Endothelial cell of umbilical vein (primary cell): ENCODE results near the gene CLDN34. TPM values are rescaled to one million over a fixed set of nuclear protein-coding genes. Genes with fewer than 3 reads are reported as not detected.

Experiments used
- BruUV-seq: library from RNA; stranded (reverse); fragments of 400-500 nt; replicated peaks from 2 replicates; lab custom pipeline; 2021; lab: Mats Ljungman, UMichigan
- CTCF ChIA-PET: fragments of 300-600, 350-600 bp; sonication (Branson Sonifier 250); formaldehyde crosslinking; loops from one replicate; lab custom pipeline; 2021; ENCODE audit warnings: antibody characterized with exemption, inconsistent platforms; lab: Charles Lee
- POLR2A ChIA-PET: fragments of 300-600, 350-600 bp; sonication (Branson Sonifier 250); formaldehyde crosslinking; loops from one replicate; lab custom pipeline; 2021; ENCODE audit warnings: antibody characterized with exemption, inconsistent platforms; lab: Charles Lee
- DNase-seq: peaks from one replicate; pipeline ENCODE4 v3.0.0-alpha.2; 2011; ENCODE audit warnings: low read depth, low spot score
- FAIRE-seq: peaks from 2 replicates; lab custom pipeline; 2011; peaks lifted over from hg19 to GRCh38; lab: Jason Lieb, UNC
- H2AFZ ChIP-seq: 2 replicates; pipeline ENCODE4 v1.6.0; 2012; ENCODE audit warnings: low read depth, low read length, control low read depth, inconsistent platforms
- H3K27ac ChIP-seq: 2 replicates; pipeline ENCODE4 v1.5.1; 2011; ENCODE audit warnings: low read depth, mild to moderate bottlenecking, control low read depth, low read length, moderate library complexity; ENCODE audit not compliant: insufficient read depth
- H3K27me3 ChIP-seq, 2 experiments: 2 replicates each; pipeline versions ENCODE4 v1.6.0 to v1.6.1; 2011; ENCODE audit warnings: low read length in 2 of 2, mixed read lengths in 1 of 2; ENCODE audit not compliant: control insufficient read depth in 2 of 2, insufficient read depth in 2 of 2
- H3K36me3 ChIP-seq, 2 experiments: 2 replicates in 1 of 2; 3 replicates in 1 of 2; pipeline ENCODE4 v1.5.1; 2011; ENCODE audit warnings: low read length in 2 of 2, mild to moderate bottlenecking in 1 of 2, moderate library complexity in 1 of 2; ENCODE audit not compliant: control insufficient read depth in 2 of 2, insufficient read depth in 2 of 2; ENCODE audit errors: extremely low read depth in 1 of 2
- H3K4me1 ChIP-seq: 3 replicates; pipeline ENCODE4 v1.5.1; 2011; ENCODE audit warnings: mild to moderate bottlenecking, low read length; ENCODE audit not compliant: control insufficient read depth, insufficient read depth; ENCODE audit errors: extremely low read depth
- H3K4me2 ChIP-seq: 2 replicates; pipeline ENCODE4 v1.6.1; 2011; ENCODE audit warnings: low read length, control low read depth, mixed read lengths; ENCODE audit not compliant: insufficient read depth
- H3K4me3 ChIP-seq, 3 experiments: fragments of 200-600 bp in 1 of 3; sonication (generic), shearing (Covaris generic) in 1 of 3; replicated peaks in 1 of 3; 2 replicates each; pipeline ENCODE4 v1.5.1; 2011 to 2016; ENCODE audit warnings: control low read depth in 3 of 3, low read length in 3 of 3, mild to moderate bottlenecking in 2 of 3, inconsistent platforms in 1 of 3, low read depth in 1 of 3, moderate library complexity in 1 of 3; ENCODE audit not compliant: insufficient read depth in 1 of 3
- H3K79me2 ChIP-seq: 2 replicates; pipeline ENCODE4 v1.6.0; 2012; ENCODE audit warnings: low read length, inconsistent platforms; ENCODE audit not compliant: control insufficient read depth, insufficient read depth
- H3K9ac ChIP-seq: replicated peaks from 2 replicates; pipeline ENCODE3; 2011; ENCODE audit warnings: low read length, control low read depth; ENCODE audit not compliant: insufficient read depth; ENCODE audit errors: extremely low read depth
- H3K9me1 ChIP-seq: replicated peaks from 3 replicates; pipeline ENCODE4 v1.6.0; 2011; ENCODE audit warnings: mild to moderate bottlenecking, low read length; ENCODE audit not compliant: control insufficient read depth, insufficient read depth; ENCODE audit errors: extremely low read depth
- H3K9me3 ChIP-seq: replicated peaks from 2 replicates; pipeline ENCODE4 v1.5.1; 2012; ENCODE audit warnings: low read length, inconsistent platforms; ENCODE audit not compliant: control insufficient read depth, insufficient read depth
- H4K20me1 ChIP-seq: replicated peaks from 2 replicates; pipeline ENCODE3; 2011; ENCODE audit warnings: mild to moderate bottlenecking, low read length; ENCODE audit not compliant: control insufficient read depth, insufficient read depth; ENCODE audit errors: extremely low read depth
- EZH2 ChIP-seq: IDR thresholded peaks from 2 replicates; pipeline ENCODE4 v1.6.1; 2012; ENCODE audit warnings: borderline replicate concordance, low read depth, mild to moderate bottlenecking, moderate library complexity, low read length, inconsistent platforms; ENCODE audit not compliant: severe bottlenecking
- FOS ChIP-seq: IDR thresholded peaks from 2 replicates; pipeline ENCODE4 v1.6.1; 2011; ENCODE audit warnings: mild to moderate bottlenecking, low read length, moderate library complexity, borderline replicate concordance; ENCODE audit not compliant: insufficient read depth
- GATA2 ChIP-seq: IDR thresholded peaks from 2 replicates; pipeline ENCODE4 v1.7.0; 2011; ENCODE audit warnings: low read depth, mild to moderate bottlenecking, moderate library complexity, mixed read lengths, low read length; ENCODE audit not compliant: insufficient read length, insufficient read depth
- JUN ChIP-seq: IDR thresholded peaks from 2 replicates; pipeline ENCODE4 v1.6.1; 2011; ENCODE audit warnings: borderline replicate concordance, low read depth; ENCODE audit not compliant: insufficient read length, insufficient read depth
- MYC ChIP-seq: IDR thresholded peaks from one replicate; pipeline ENCODE4 v1.6.1; 2011; ENCODE audit warnings: mild to moderate bottlenecking, low read depth, low read length
- POLR2A ChIP-seq: IDR thresholded peaks from 2 replicates; pipeline ENCODE4 v1.6.1; 2012; ENCODE audit warnings: low read depth, mild to moderate bottlenecking, control low read depth, low read length
- POLR2AphosphoS5 ChIP-seq: IDR thresholded peaks from 2 replicates; pipeline ENCODE4 v1.6.1; 2012; ENCODE audit warnings: low read depth, mild to moderate bottlenecking, control low read depth, low read length, moderate library complexity; ENCODE audit not compliant: insufficient read depth
- dilution Hi-C: fragments of 300-500 bp; cut with MboI; formaldehyde crosslinking; loops from one replicate; pipeline ENCODE4 v1.15.0; 2019; ENCODE audit warnings: low sequenced_read_pairs; ENCODE audit not compliant: extremely low pct_ligation_motif_present
- intact Hi-C: fragments of 100-400 bp; cut with micrococcal nuclease; formaldehyde crosslinking; loops from one replicate; pipeline ENCODE4 v1.10.0; 2022
- polyA plus RNA-seq, 4 experiments: library from polyadenylated mRNA; depleted of rRNA in 3 of 4; stranded (reverse) in 3 of 4; unstranded in 1 of 4; fragments of >200 nt; gene quantifications; 2 replicates each; pipeline versions ENCODE4 v1.2.1 to v1.2.3, GENCODE V29; 2011 to 2012; ENCODE audit warnings: missing spikeins in 1 of 4
- total RNA-seq: library from RNA; stranded (reverse); gene quantifications from 2 replicates; pipeline ENCODE4 v1.2.3, GENCODE V29; 2021

CLDN34 gene
- total and polyA plus RNA-seq, 2 donors (not counting 3 experiments of a cell fraction or from before 2014, with no cell fraction given): 0.08 to 0.46 TPM

DNA sequence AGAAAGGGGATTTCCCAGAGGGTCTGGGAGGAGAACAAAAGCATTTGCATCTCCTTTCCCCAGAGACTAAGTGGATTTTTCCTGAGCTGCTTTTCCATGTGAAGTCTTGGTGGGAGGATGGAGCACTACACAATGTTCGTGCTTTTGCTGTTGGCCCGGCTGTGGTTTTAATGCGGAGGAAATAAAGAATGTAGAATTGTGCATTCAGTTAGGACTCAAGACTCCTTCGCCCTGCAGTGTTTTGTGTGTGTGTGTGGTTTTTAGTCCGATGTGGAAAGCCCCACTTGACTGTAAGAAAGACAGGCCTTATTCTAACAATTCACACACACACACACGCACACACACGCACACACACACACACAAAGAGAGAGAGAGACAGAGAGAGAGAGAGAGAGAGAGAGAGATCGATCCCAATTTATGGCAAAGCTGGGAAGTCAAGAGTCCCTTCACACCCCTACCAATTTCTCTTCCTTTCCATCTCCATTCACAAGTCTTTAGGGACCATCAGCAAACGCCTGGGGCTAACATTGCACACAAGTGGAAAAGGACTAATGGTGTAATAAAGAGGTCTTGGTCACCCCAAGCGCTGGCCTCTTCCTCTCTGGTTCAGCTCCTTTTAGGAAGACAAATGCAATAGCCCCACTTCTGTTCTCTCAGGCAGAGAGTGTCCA is 44.2 kb downstream of the CLDN34 start:
- dilution Hi-C loops (no loop called here), intact Hi-C loops (loop anchor here (2.0 to 5.0 kb wide), 2 partner anchors 146 to 265 kb away; partner anchors contain the start of gene CLCN4)
- H3K4me2 ChIP-seq: peak overlapping the region; percentile 67
- peak overlapping the region; percentile 73 for H3K9ac ChIP-seq
- peaks cover 7% of the 10 kb centered on the region for H3K79me2 ChIP-seq
- no peaks in the 10 kb centered on the region for H3K9me1 ChIP-seq
- no peaks in the 10 kb centered on the region for H3K9me3 ChIP-seq
- H3K4me1 ChIP-seq: peaks cover 45% of the 10 kb centered on the region
- H3K27ac ChIP-seq: peak overlapping the region; percentile 87
- peak overlapping the region in 1 of 3 experiments; percentile 19 for H3K4me3 ChIP-seq
- CTCF ChIA-PET: interaction anchor here (0.8 to 1.2 kb wide), 3 partner anchors 16 to 109 kb away, joined by 3 to 8 read pairs (median 5); no protein-coding TSS in a partner anchor
- BruUV-seq: TSS peak; percentile 37
- no peaks in the 10 kb centered on the region for H3K36me3 ChIP-seq
- DNase-seq (peak; percentile 27), FAIRE-seq (peak; percentile 98)
- no peaks in the 10 kb centered on the region for H3K27me3 ChIP-seq
- H4K20me1 ChIP-seq: no peaks in the 10 kb centered on the region
- no peak overlapping the region for H2AFZ ChIP-seq
- POLR2A ChIA-PET: no interaction called here
- TF ChIP-seq JUN (no peak), POLR2AphosphoS5 (no peak), EZH2 (no peak), FOS (no peak), MYC (no peak)

DNA sequence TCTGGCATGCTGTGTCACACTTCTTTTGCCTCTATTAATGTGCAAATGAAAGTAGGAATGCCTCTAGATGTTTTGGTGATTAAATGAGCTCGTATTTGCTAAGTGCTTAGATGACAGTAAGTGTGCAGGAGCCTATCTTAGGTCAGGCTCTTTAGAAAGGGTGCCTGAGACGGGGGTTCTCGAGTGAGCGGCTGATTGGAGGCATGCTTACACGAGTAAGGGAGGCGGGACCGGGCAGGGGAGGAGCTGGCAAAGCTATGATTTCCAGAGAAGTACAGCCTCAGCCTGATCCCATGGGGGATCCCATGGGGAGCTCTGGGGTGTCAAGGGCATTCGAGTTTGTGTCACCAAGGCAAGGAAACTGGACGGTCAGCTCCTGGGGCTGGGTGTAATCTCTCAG is 44.8 kb downstream of the CLDN34 start:
- POLR2A ChIA-PET: no interaction called here
- peak; percentile 97 for FAIRE-seq

More for the DNA sequence above, 44.8 kb downstream of the CLDN34 start:
- intact Hi-C loops: loop anchor here (2.0 to 5.0 kb wide), 2 partner anchors 145 to 265 kb away; partner anchors contain the start of gene CLCN4
- Histone ChIP-seq H3K27me3 (no peaks in the 10 kb centered on the region), H3K27ac (peak overlapping the region; percentile 87), H4K20me1 (no peaks in the 10 kb centered on the region), H3K79me2 (peaks cover 13% of the 10 kb centered on the region), H3K9me3 (no peaks in the 10 kb centered on the region), H3K4me2 (peak overlapping the region; percentile 67), H3K36me3 (no peaks in the 10 kb centered on the region), H3K4me3 (no peak overlapping the region), H3K9ac (peak overlapping the region; percentile 73), H2AFZ (no peak overlapping the region), H3K4me1 (peaks cover 45% of the 10 kb centered on the region), H3K9me1 (no peaks in the 10 kb centered on the region)
- no peak for TF ChIP-seq GATA2
- peak; percentile 25 for TF ChIP-seq POLR2A
- DNase-seq: peak; percentile 25
- BruUV-seq: no TSS peak
- dilution Hi-C loops: no loop called here
- CTCF ChIA-PET: interaction anchor here (0.8 to 1.1 kb wide), 4 partner anchors 15 to 108 kb away, joined by 3 to 5 read pairs (median 4); no protein-coding TSS in a partner anchor
